Dermis lymphatic vessel endothelial cell (primary cell): Measurements from ENCODE around the gene OR4K2. TPM values are rescaled to one million over a fixed set of nuclear protein-coding genes. Genes with fewer than 3 reads are reported as not detected.

Experiments
- total RNA-seq: library from RNA; depleted of rRNA; stranded (reverse); fragments of >200 nt; gene quantifications from 2 replicates; pipeline ENCODE4 v1.2.1, GENCODE V29; 2014

Gene OR4K2, protein sequence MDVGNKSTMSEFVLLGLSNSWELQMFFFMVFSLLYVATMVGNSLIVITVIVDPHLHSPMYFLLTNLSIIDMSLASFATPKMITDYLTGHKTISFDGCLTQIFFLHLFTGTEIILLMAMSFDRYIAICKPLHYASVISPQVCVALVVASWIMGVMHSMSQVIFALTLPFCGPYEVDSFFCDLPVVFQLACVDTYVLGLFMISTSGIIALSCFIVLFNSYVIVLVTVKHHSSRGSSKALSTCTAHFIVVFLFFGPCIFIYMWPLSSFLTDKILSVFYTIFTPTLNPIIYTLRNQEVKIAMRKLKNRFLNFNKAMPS
- total RNA-seq: not detected in 2 replicates

DNA sequence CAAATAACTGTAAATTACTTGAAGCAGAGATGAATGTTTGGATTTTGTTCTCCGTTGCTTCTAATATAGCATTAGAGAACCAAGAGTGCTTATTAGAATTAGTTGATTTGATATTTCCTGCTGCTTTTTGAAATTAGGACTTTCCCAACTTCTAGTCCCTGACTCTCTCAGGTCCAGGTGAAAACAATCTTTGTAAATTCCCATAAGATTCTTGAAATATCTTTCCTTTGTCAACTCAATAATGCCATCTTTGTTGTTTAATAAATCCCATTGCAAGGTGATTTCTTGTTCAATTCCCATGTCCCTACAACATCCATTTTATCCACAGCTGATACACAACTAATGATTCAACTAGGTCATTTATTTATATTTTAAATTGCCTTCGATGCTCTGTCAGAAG, at the start of gene OR4K2:
Gene OR4K2 (plus strand): TSS at position 301 of the 400 bp plus-strand sequence. CDS start 1,126 bp downstream, outside the sequence.

DNA sequence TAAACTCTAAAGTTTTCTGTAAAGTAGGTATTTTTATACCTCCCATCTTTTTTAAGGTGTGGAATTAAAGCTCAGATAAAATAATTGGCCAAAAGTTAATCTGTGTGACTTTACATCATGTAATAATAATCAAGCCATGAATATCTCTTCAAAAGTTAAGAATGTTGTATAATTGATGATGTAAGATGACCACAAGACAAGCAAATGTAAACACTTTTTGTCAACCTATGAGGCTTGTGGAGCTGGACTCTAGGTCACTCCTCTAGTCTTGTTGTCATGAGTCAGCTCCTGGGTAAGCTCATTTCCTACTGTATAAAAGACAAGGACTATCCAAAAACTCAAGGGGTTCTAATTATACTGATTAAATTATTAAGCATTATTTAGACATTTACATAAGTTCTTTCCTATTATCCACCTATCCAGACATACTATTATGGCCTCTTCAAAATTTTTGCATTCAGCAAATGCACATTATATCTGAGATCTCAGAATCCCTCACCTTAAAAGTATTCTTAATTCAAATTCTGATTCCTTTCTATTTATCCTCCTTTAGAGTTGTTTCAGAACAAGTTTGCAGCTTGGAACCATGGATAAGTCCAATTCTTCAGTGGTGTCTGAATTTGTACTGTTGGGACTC, 45.2 kb downstream of the OR4K2 start, which contains the start of gene OR4K5:
Gene OR4K5 (plus strand): TSS at position 587 of the 637 bp plus-strand sequence. CDS start 0 bp downstream, at position 587.

DNA sequence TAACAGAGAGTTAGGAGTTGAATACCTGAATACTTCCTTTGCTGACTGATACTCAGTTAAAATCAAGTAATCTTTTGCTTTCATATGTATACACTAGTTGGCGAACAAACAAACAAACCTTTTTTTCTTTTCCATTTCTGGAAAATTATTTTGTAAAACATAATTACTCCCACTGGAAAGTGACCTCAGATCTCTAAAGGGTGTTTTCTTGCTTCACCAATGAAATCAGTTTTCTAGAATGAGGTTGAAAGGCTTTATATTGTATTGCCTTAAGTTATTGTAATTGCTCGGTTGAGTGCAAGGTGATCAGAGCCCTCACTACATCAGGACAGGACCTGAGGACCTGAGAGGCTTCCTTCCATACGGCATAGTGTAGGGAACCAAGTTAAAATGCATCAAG, 55.7 kb downstream of the OR4K2 start, which contains the start of gene OR4K1:
Gene OR4K1 (plus strand): TSS at position 301 of the 400 bp plus-strand sequence. CDS start 4,750 bp downstream, outside the sequence.

Other genes with a start within 250 kb of the OR4K2 start
- not detected in 2 replicates for gene OR11H2, start 161.3 kb upstream of the OR4K2 start, total RNA-seq
- gene OR4Q3, start 131.6 kb upstream of the OR4K2 start, total RNA-seq: not detected in 2 replicates
- not detected in 2 replicates for gene OR4M1, start 101.6 kb upstream of the OR4K2 start, total RNA-seq
- gene OR4N2, start 71.4 kb upstream of the OR4K2 start, total RNA-seq: not detected in 2 replicates
- gene OR4K5, start 45.5 kb downstream of the OR4K2 start, total RNA-seq: not detected in 2 replicates
- gene OR4K1, start 55.8 kb downstream of the OR4K2 start, total RNA-seq: not detected in 2 replicates
- gene OR4K15, start 100.4 kb downstream of the OR4K2 start, total RNA-seq: not detected in 2 replicates
- not detected in 2 replicates for gene OR4Q2, start 127.0 kb downstream of the OR4K2 start, total RNA-seq
- gene OR4K14, start 144.2 kb downstream of the OR4K2 start, total RNA-seq: not detected in 2 replicates
- not detected in 2 replicates for gene OR4K13, start 160.9 kb downstream of the OR4K2 start, total RNA-seq
- gene OR4L1, start 184.9 kb downstream of the OR4K2 start, total RNA-seq: not detected in 2 replicates
- not detected in 2 replicates for gene OR4K17, start 235.6 kb downstream of the OR4K2 start, total RNA-seq